ENCODE results near the gene NPY4R.
"Not testable (repeated sequence)": the region's sequence is repeated elsewhere in the genome, so short reads cannot be mapped to it uniquely, and the experiment has no call there.

Gene NPY4R

DNA sequence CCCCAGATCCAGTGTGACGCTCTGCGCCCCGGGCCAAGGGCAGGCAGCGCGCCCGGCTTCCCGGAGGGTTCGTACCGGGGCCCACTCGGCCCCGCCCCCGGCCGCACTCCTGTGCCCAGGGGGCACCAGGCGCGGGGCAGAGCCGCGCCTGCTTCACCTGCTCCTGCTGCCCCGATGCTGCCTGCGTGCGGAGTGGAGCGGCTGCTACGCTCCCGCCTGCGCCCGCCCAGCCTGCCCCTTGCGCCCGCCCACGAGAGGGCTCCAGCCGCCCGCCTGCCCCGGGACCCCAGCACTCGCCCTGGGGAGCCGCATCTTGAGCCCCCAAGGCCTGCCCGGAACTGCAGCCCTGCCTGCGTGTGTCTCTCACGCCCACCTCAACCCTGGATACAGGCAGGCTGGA is at the start of gene NPY4R:
Gene NPY4R (minus strand): TSS at position 194 of the 400 bp plus-strand sequence. CDS start 3,323 bp downstream, outside the sequence.
- DNase-seq (ENCODE audit: low read depth): not testable (repeated sequence)

- no peak for DNase-seq (ENCODE audit: low read depth)
Measured at GRCh38 chr10:46515366-46515765, 49.6 kb upstream of the NPY4R start.

- DNase-seq (ENCODE audit: low read depth): no peak
Measured at GRCh38 chr10:46514899-46515298, 49.1 kb upstream of the NPY4R start.

GRCh38 chr10:46514431-46514861 is 48.7 kb upstream of the NPY4R start:
- no peak for DNase-seq (ENCODE audit: low read depth)

DNA sequence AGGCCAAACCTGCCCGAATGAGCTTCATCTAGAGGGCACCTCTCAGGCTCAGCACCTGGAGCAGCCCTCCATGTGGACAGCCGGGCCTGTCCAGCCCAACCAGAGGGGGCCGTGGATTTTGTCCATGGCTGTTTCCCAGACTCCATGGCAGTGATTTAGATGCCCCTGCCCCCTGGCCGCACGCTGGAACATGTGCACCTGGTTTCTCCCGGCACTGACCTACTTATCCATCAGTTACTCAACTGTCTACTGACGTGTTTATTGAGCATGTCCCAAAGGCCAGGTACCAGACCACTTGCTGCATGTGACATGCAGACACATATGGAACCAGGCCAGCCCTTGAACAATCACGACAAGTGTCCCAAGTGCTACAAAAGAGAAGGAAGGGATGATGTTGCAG is 47.6 kb upstream of the NPY4R start:
- not testable (repeated sequence) for DNase-seq (ENCODE audit: low read depth)

- DNase-seq (ENCODE audit: low read depth): not testable (repeated sequence)
Measured at GRCh38 chr10:46512725-46513124, 47.0 kb upstream of the NPY4R start.

GRCh38 chr10:46512002-46512401 is 46.2 kb upstream of the NPY4R start:
- not testable (repeated sequence) for DNase-seq (ENCODE audit: low read depth)

GRCh38 chr10:46499990-46500389 is 34.2 kb upstream of the NPY4R start:
- DNase-seq (ENCODE audit: low read depth): not testable (repeated sequence)

GRCh38 chr10:46498985-46499703 is 33.4 kb upstream of the NPY4R start:
- DNase-seq (ENCODE audit: low read depth): not testable (repeated sequence)

DNA sequence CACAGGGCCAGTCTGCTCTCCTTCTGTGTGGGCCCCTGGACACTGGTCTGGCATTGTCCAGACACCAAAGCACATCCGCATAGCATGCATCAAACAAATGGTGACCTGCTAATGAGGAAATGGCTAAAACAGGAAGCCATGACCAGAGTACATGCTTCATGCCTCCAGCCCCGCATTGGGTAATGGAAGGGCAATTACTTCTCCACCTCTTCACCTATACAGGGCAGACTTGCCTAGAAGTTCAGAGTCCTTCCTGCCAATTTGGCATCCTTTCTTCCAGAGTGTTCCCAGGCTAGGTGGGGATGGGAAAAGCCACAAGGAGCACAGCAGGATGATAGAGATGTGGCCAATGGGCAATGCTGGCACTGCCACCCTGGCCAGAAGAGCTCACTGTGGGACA is 32.1 kb upstream of the NPY4R start:
- DNase-seq (ENCODE audit: low read depth): not testable (repeated sequence)

DNA sequence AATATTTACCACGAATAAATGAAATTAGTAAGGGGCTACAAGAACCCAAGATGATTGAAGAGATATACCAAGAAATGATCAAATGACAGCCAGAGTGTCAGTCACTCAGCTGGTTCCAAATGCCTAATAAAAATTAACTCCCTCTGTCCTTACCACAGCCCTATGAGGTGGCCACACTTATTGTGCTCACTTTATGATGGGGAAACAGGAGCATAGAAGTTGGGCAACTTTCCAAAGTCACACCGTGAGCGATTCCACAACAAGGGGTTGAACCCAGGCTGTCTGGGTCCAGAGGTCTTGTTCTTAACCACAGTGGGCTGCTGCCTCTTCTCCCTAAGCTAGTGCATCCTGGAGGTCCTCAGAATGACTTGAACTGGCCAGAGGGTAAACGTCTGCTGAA is 31.6 kb upstream of the NPY4R start:
- DNase-seq (ENCODE audit: low read depth): not testable (repeated sequence)

DNA sequence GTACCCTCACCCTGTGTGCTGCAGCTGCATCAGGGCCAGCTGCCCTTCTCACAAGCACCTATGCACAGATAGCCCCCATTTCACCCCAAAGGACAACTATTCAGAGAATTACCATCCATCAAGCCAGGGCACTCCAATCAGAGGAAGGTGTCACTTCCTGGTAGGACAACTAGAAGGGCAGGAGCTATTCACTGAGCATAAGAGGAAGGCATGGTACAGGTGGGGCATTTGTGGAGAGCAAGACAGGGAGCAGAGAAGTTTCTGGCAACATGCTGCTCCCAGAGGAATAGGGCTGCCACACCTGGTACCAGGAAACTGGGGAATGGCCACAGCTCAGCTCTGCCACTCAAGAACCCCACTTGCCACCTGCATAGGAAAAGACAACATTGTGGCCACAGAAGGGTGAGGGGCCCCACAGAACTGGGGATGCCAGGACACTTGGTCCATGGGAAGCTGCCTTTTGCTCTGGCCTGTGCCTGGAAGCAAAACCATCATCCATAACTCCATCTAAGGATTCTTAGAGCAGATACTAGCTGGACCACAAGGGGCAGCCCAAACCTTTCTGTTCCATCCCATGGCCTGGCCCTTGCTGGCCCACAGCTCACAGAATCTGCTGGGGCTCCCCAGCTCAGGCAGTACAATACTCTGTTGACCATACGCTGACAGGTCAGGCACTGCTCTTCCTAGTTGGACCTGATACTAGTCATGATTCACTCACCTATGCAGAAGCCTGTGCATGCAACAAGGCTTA is 25.8 kb upstream of the NPY4R start:
- not testable (repeated sequence) for DNase-seq (ENCODE audit: low read depth)

- DNase-seq (ENCODE audit: low read depth): not testable (repeated sequence)
Measured at GRCh38 chr10:46490285-46490684, 24.5 kb upstream of the NPY4R start.

DNA sequence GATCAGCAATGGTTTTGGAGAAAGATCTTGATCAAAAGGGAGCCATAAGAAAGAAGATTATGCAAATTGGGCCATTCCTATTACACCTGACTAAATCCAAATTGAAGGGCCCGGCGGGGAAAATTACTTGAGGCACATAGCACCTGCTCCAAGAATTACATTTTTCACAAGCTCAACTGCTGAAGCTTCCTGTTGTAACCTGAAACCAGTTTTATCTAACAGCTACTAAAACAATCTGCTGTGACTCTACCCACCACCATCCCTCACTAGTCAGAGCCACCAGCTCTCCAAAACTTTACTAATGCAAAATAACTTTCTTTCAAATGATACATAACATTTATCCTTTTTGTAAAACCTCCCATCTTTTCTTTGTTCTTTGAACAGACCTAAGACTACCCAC is 20.7 kb upstream of the NPY4R start:
- DNase-seq (ENCODE audit: low read depth): not testable (repeated sequence)

DNA sequence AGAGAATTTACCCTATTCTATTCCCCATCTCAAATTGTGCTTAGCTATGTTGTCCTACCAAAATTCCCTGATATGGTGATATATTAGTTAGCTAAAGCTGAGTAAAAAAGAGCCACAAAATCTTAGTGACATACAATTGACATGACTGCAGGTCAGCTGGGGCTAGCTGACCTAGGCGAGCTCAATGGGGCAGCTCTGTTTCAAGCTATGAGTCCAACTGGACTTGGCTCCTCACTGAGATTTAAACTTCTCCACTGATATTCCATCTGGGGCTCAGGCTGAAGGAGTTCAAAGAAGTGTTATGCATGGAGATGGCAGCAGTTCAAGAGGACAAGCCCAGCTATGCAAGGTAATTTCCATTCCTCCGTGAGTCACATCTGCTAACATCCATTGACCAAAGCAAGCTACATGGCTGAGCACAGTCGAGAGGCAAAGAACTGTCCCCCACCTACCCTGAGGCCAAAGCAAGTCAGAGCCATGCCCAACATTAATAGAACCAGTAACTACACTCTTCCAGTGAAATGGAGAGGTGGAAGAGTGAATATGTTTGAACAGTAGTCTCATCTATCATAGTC is 9.1 kb upstream of the NPY4R start:
- DNase-seq (ENCODE audit: low read depth): not testable (repeated sequence)

GRCh38 chr10:46473758-46474157 is 8.0 kb upstream of the NPY4R start:
- not testable (repeated sequence) for DNase-seq (ENCODE audit: low read depth)

- not testable (repeated sequence) for DNase-seq (ENCODE audit: low read depth)
Measured at GRCh38 chr10:46470134-46470533, 4.4 kb upstream of the NPY4R start.

GRCh38 chr10:46468119-46468809 is 2.5 kb upstream of the NPY4R start:
- DNase-seq (ENCODE audit: low read depth): not testable (repeated sequence)

GRCh38 chr10:46463608-46464007 is 2.1 kb downstream of the NPY4R start:
- not testable (repeated sequence) for DNase-seq (ENCODE audit: low read depth)

DNA sequence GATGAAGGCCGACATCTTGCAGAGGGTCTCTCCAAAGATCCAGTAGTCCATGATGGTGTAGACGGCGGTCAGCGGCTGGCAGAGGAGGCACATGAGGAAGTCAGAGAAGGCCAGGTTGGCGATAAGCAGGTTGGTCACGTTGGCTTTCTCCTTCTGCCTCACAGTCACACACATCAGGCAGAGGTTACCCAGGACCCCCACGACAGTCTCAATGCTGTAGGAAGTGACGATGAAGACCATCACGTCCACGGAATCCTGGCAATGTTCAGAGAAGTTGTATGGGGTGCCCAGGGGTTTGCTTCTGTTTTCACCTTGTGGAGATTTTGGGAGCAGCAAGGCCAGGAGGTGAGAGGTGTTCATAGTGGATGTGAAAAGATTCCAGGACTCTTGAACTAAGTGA is 3.5 kb downstream of the NPY4R start:
- not testable (repeated sequence) for DNase-seq (ENCODE audit: low read depth)

DNA sequence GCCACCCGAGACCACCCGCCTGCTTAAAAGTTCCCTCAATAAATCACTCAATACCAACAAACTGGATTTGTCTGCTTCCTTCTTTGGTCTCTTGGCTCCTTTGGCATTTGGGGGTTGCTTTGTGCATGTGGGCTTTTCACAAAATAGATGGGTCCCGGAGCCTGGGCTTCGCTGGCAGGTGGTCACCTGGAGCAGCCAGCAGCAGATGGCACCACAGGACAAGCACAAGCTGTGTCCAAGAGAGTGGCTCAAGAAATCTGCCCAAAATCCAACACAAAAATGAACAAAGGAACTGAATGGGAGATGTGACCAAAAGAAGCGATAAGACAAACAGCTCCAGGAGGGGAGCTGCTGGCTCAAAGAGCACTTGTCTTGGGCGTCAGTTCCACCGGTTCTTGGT is 6.2 kb downstream of the NPY4R start:
- DNase-seq (ENCODE audit: low read depth): not testable (repeated sequence)

DNA sequence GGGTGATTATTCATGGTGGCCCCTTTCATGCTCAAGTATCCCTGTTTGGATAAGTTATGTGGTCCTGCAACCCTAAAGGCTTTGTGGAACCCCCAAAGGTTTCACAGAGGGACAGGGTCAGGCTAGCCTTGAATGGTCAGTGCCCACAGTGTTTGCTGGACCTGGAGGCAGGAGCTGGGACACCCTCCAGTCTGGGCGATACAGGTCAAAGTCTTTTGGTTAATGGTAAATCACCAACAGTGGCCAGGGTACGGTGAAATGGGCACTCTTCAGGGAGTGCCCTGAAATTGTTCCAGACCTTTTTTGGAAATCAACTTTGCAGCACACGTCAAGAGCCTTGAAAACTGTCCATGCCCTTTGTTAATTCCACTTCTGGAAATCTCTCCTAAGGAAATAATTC is 8.7 kb downstream of the NPY4R start:
- DNase-seq (ENCODE audit: low read depth): not testable (repeated sequence)
